Loucy (cell line): ENCODE results near the gene LRFN4.

Source experiments
- H2AFZ ChIP-seq: fragments of 200-600 bp; sonication (generic); 2 replicates; pipeline ENCODE4 v1.6.0; 2016; ENCODE audit warnings: antibody characterized with exemption, mild to moderate bottlenecking, low read length, moderate library complexity
- H3F3A ChIP-seq: fragments of 200-600 bp; 2 replicates; pipeline ENCODE4 v1.6.0; 2016; ENCODE audit warnings: antibody characterized with exemption, low read depth, mild to moderate bottlenecking
- H3K27me3 ChIP-seq: fragments of 200-600 bp; sonication (generic); 2 replicates; pipeline ENCODE4 v1.6.1; 2014; ENCODE audit warnings: low read length, mild to moderate bottlenecking; ENCODE audit not compliant: insufficient read depth, poor library complexity, severe bottlenecking
- H3K36me3 ChIP-seq: fragments of 200-600 bp; sonication (generic); 2 replicates; pipeline ENCODE4 v1.6.1; 2016; ENCODE audit warnings: low read length; ENCODE audit not compliant: insufficient read depth
- H3K4me1 ChIP-seq: fragments of 200-600 bp; sonication (generic); 2 replicates; pipeline ENCODE4 v1.5.1; 2014; ENCODE audit warnings: low read length, mild to moderate bottlenecking; ENCODE audit not compliant: insufficient read depth, poor library complexity, severe bottlenecking
- H3K4me2 ChIP-seq: fragments of 200-600 bp; sonication (generic); 2 replicates; pipeline ENCODE4 v1.6.0; 2014; ENCODE audit warnings: antibody characterized with exemption, low read length, low read depth, mild to moderate bottlenecking; ENCODE audit not compliant: poor library complexity, severe bottlenecking
- H3K4me3 ChIP-seq: fragments of 200-600 bp; sonication (generic); 2 replicates; pipeline ENCODE4 v1.5.1; 2014; ENCODE audit warnings: low read length, mild to moderate bottlenecking, mixed read lengths; ENCODE audit not compliant: poor library complexity, severe bottlenecking
- H3K79me2 ChIP-seq: fragments of 200-600 bp; sonication (generic); 2 replicates; pipeline ENCODE4 v1.6.1; 2014; ENCODE audit warnings: low read length; ENCODE audit not compliant: insufficient read depth
- H3K9ac ChIP-seq: fragments of 200-600 bp; sonication (generic); 2 replicates; pipeline ENCODE4 v1.6.0; 2014; ENCODE audit warnings: mild to moderate bottlenecking, low read depth, low read length, moderate library complexity; ENCODE audit not compliant: poor library complexity, severe bottlenecking
- H3K9me2 ChIP-seq: fragments of 200-600 bp; sonication (generic); replicated peaks from 2 replicates; pipeline ENCODE4 v1.6.1; 2016; ENCODE audit warnings: low read depth, low read length, mixed read lengths
- H3K9me3 ChIP-seq: fragments of 200-600 bp; sonication (generic); 2 replicates; pipeline ENCODE4 v1.6.1; 2014; ENCODE audit warnings: mild to moderate bottlenecking, antibody characterized with exemption, low read length, low read depth; ENCODE audit not compliant: insufficient read depth
- H4K20me1 ChIP-seq: fragments of 200-600 bp; sonication (generic); 2 replicates; pipeline ENCODE4 v1.6.0; 2014; ENCODE audit warnings: antibody characterized with exemption, low read length, mild to moderate bottlenecking; ENCODE audit not compliant: insufficient read depth, poor library complexity, severe bottlenecking
- CTCF ChIP-seq: fragments of 200-600 bp; sonication (generic); conservative IDR thresholded peaks from 2 replicates; pipeline ENCODE4 v1.5.1; 2014; ENCODE audit warnings: mild to moderate bottlenecking, antibody characterized with exemption, low read length
- EZH2phosphoT487 ChIP-seq: fragments of 200-600 bp; IDR thresholded peaks from 2 replicates; pipeline ENCODE4 v1.6.1; 2018; ENCODE audit warnings: antibody characterized with exemption, mild to moderate bottlenecking, moderate library complexity, borderline replicate concordance

LRFN4 gene

GRCh38 chr11:66857234-66857926 is 516 bp downstream of the LRFN4 start:
- peaks cover 21% of the 10 kb centered on the region for H3K4me1 ChIP-seq

GRCh38 chr11:66857927-66858185 is 992 bp downstream of the LRFN4 start:
- no peak overlapping the region for H2AFZ ChIP-seq
- H3K9ac ChIP-seq = peak overlapping the region; percentile 71
- H3K4me1 ChIP-seq = peaks cover 21% of the 10 kb centered on the region
- H3K36me3 ChIP-seq = no peaks in the 10 kb centered on the region
- TF ChIP-seq CTCF (no peak), EZH2phosphoT487 (no peak)
- peaks cover 34% of the 10 kb centered on the region for H3K79me2 ChIP-seq
- H4K20me1 ChIP-seq = peaks cover 9% of the 10 kb centered on the region
- no peaks in the 10 kb centered on the region for H3F3A ChIP-seq
- H3K4me3 ChIP-seq = peak overlapping the region; percentile 88
- no peaks in the 10 kb centered on the region for H3K27me3 ChIP-seq
- H3K9me2 ChIP-seq = no peaks in the 10 kb centered on the region
- peak overlapping the region; percentile 79 for H3K4me2 ChIP-seq
- H3K9me3 ChIP-seq = no peaks in the 10 kb centered on the region

More at GRCh38 chr11:66857234-66857926, 516 bp downstream of the LRFN4 start:
- TF ChIP-seq EZH2phosphoT487 (no peak), CTCF (no peak)
- Histone ChIP-seq H3K9me2 (no peaks in the 10 kb centered on the region), H3K9me3 (no peaks in the 10 kb centered on the region), H3K36me3 (no peaks in the 10 kb centered on the region), H3K9ac (peak overlapping the region; percentile 71), H3K4me2 (peak overlapping the region; percentile 79), H3K79me2 (peaks cover 34% of the 10 kb centered on the region), H4K20me1 (peaks cover 9% of the 10 kb centered on the region), H2AFZ (no peak overlapping the region), H3F3A (no peaks in the 10 kb centered on the region), H3K4me3 (peak overlapping the region; percentile 88), H3K27me3 (no peaks in the 10 kb centered on the region)

DNA sequence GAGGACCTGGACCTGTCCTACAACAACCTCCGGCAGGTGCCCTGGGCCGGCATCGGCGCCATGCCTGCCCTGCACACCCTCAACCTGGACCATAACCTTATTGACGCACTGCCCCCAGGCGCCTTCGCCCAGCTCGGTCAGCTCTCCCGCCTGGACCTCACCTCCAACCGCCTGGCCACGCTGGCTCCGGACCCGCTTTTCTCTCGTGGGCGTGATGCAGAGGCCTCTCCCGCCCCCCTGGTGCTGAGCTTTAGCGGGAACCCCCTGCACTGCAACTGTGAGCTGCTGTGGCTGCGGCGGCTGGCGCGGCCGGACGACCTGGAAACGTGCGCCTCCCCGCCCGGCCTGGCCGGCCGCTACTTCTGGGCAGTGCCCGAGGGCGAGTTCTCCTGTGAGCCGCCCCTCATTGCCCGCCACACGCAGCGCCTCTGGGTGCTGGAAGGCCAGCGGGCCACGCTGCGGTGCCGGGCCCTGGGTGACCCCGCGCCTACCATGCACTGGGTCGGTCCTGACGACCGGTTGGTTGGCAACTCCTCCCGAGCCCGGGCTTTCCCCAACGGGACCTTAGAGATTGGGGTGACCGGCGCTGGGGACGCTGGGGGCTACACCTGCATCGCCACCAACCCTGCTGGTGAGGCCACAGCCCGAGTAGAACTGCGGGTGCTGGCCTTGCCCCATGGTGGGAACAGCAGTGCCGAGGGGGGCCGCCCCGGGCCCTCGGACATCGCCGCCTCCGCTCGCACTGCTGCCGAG is 1.5 kb downstream of the LRFN4 start:
- peak overlapping the region; percentile 71 for H3K9ac ChIP-seq
- no peak for TF ChIP-seq EZH2phosphoT487
- TF ChIP-seq CTCF = no peak
- peaks cover 21% of the 10 kb centered on the region for H3K4me1 ChIP-seq
- no peaks in the 10 kb centered on the region for H3K36me3 ChIP-seq
- peaks cover 9% of the 10 kb centered on the region for H4K20me1 ChIP-seq
- peak overlapping the region; percentile 79 for H3K4me2 ChIP-seq
- H3K27me3 ChIP-seq = no peaks in the 10 kb centered on the region
- peak overlapping the region; percentile 88 for H3K4me3 ChIP-seq
- H3K9me3 ChIP-seq = no peaks in the 10 kb centered on the region
- peaks cover 34% of the 10 kb centered on the region for H3K79me2 ChIP-seq
- H3F3A ChIP-seq = no peaks in the 10 kb centered on the region
- no peaks in the 10 kb centered on the region for H3K9me2 ChIP-seq
- H2AFZ ChIP-seq = no peak overlapping the region
